HG03460 (cell line): Measurements from ENCODE around the gene MB21D2.
"Not testable (repeated sequence)": the region's sequence is repeated elsewhere in the genome, so short reads cannot be mapped to it uniquely, and the experiment has no call there.

Experiments used
- ATAC-seq: cut with Tn5 transposase; IDR thresholded peaks from one replicate; pipeline ENCODE4 v1.9.1; 2021; ENCODE audit not compliant: unreplicated experiment

Gene MB21D2

GRCh38 chr3:192862408-192863090, 55.1 kb downstream of the MB21D2 start:
- ATAC-seq = no peak

DNA sequence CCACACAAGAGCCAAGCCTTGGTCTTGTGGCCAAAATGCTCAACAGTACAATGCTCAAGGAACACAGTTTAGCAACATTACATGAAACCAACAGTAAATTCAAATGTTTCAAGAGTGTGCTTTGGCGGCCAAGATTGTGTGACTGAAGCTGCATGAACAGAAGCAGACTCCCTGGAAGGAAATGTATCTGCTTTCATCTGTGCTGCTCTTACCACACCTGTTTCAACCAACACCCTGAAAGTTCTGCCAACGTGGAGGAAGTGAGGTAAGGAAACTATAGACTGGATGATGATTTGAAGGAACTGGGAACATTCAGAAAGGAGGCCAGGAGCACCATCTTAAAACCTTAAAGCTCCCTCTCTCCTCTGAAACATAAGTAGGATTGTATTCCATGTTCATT, 55.7 kb downstream of the MB21D2 start:
- no peak for ATAC-seq

GRCh38 chr3:192860454-192860853, 57.2 kb downstream of the MB21D2 start:
- no peak for ATAC-seq

DNA sequence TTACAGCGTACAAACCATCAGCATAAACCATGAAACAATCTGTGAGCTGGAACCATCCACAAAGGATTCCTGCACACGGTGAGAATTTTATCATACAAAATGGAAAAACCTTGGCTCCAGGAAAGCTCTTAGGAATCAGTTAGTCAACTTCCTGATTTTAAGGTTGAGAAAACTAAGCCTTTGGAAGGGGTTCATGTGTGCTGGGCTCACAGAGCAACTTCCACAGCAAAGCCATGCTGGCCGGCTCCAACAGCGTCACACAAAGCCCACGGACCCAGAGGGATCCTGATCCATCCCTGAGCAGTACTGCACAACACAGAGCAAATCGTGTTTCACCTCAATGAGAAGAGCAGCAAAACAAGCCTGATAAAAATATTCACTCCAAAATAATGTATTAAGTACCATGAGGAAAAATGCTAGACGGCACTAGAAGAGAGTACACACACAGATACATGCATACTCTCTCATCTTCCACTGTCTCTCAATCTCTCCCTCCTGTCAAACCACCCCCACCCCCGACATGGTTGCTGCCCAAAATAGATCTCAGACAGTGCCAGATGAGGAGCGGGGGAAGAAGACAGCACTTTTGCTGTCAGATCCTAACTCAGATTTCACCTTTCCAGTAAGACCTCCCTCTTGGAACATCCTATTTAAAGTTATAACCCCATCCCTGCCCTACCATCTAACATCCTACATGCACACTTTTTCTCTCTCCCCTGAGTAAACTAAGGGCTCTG, 58.6 kb downstream of the MB21D2 start:
- no peak for ATAC-seq

- ATAC-seq = no peak
These were observed 60.4 kb downstream of the MB21D2 start for GRCh38 chr3:192857260-192857661.

GRCh38 chr3:192855434-192855833, 62.2 kb downstream of the MB21D2 start:
- no peak for ATAC-seq

DNA sequence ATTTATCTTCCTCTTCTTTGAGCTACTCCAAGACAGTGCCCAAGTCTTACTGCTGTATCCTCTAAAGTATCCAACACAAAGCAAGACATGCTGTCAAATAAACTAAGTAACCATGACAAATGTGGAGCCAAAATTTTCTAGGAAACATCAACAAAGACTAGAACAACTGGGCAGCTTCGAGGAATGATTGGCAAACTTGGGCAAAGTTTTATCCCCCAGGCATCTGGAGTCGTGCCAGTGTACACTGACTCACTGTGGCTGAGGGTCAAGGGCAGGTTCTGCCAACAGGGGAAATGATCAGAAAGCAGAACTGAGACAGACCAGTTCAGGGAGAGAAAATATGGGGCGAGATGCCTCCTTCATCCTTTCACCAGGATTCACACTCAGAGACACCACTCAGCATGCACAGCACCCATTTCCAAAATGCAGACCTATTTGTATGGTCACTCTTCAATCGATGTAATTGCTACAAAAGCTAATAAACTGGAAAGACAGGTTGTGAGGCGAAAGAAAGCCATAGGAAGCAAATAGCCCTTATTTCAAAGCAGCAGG, 65.8 kb downstream of the MB21D2 start:
- peak; percentile 65 for ATAC-seq

DNA sequence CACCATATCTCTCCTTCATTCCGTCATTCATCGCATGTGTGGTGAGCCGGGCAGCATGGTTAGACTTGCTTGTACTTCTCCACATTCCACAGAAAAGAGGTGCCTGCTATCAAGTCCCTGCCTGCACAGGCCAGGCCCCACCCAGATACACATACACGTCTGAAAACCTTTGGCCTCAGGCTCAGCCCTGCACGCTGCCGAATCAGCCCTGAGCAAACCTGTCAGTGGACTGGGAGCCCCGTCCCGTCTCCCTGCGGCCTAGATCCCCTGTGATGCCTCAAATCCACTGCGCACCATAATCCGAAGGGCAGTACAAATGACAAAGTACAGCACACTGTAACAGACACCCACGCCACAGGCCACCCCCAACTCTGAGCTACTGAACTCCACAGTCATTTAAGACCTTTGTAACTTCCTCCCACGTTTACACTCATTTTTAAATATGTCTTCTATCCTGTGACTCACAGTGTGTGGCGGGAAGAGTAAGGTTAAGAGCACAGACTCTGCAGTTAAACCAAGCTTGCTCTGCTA, 67.1 kb downstream of the MB21D2 start:
- no peak for ATAC-seq

- ATAC-seq = not testable (repeated sequence)
These were observed 67.8 kb downstream of the MB21D2 start for GRCh38 chr3:192849821-192850220.

DNA sequence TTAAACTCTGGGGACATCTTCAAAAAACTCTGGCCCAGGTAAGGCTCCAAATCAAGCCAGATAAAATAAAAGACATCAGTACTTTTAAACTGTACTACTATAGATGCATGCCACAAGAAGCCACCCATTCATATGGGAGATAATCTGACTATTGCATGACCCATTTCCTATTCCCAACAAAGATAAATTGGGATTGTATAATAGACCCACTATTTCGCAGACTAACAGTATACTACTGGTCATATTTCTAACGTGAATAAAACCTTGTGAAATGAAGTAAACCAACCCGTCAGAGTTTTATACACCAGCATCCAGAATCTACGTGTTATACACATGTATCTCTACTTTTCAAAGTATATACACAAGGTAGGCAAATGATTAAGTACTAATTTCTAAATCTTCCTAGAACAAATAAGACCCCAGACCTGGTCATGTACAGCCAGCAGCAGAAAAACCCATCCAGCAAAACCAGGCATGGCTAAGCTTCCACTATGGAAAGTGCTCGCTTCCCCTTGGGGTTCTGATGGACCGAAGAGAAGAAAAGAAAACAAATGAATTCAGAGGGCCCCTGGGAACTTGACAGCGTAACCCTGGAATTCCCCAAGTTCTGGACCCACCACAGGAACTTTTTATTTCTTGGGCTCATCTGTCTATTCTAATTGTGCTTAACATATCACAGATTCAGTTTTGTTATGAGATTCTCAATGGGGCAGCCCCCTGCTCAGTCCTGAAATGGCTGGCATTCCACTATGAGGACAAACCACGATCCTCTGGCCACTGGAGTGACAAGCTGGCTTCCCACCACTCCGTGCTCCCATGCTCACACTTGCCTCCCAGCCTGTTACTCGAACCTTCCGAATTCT, 69.1 kb downstream of the MB21D2 start:
- no peak for ATAC-seq

DNA sequence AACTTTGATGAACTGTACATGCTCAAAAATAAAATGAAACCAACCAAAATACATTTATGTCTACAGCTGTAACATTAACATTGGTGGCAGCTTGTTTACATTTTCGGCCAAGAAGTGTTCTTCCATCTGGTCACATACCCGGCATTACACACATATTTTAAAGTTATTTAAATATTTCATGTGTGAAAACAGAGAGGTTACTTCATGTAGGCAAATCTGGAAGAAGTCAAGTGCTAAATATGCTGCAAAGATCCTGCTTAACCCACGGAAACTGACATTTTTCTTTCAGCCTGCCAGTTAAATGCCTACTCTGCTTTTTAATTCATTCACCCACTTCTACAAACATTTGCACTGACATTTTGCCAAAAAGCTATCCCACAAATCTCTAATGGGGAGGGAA, 69.7 kb downstream of the MB21D2 start:
- ATAC-seq = no peak

DNA sequence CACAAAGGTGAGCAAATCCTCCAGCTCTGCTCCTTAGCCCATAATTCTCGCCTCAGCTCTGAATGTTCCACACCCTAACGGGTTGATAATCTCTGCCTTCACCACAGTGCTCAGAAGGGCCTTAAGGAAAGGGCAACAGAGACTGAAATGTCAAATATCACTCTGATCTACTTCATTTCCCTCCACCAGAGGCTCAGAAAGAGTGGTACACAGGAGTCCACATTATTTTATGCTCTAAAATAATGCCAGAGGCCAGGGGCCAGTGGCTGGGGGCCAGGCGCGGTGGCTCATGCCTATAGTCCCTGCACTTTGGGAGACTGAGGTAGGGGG, 72.2 kb downstream of the MB21D2 start:
- no peak for ATAC-seq

DNA sequence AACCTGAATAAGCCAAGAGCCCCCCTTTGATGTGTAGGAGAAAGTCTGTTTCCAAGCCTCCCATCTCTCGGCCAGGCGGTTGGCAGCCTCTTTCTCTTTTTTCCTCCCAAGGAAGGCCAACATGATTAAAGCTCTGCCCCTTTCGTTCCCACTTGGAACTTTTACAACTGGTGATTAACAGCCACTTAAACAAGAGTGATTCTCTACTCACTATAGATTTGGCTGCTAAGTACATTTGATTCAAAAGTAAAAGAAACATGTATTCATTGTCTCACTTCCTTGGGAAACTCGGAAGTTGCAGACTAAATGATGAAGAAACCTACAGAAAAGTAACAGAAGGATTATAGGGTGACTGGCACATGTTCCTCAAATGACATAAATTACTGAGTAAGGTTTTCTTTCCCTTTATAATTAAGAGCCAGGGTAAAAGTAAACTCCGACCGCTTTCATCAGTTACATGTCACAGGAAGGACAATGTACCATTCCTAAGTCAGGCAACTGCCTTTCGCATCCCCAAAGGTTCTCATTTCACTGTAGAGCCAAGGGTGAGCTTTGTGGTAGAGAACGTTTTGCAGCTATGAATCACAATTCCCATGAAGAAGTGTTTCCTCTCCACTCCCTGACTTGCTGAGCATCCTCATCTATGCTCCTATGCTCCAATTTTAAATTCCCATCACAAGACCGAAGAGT, 72.7 kb downstream of the MB21D2 start:
- no peak for ATAC-seq

DNA sequence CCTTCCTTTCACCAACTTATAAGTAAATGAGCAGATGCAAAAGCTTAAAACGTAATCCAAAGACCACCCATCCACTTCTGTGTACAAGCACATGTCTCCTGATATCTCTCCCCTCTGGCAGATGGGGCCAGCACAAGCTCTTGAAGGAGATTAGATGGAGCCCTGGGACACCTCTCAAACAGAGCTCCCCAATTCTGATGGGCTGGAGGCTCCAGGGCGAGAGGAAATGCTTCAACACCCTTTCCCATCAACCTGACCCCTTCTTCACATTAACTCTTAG, 73.2 kb downstream of the MB21D2 start:
- ATAC-seq = no peak

DNA sequence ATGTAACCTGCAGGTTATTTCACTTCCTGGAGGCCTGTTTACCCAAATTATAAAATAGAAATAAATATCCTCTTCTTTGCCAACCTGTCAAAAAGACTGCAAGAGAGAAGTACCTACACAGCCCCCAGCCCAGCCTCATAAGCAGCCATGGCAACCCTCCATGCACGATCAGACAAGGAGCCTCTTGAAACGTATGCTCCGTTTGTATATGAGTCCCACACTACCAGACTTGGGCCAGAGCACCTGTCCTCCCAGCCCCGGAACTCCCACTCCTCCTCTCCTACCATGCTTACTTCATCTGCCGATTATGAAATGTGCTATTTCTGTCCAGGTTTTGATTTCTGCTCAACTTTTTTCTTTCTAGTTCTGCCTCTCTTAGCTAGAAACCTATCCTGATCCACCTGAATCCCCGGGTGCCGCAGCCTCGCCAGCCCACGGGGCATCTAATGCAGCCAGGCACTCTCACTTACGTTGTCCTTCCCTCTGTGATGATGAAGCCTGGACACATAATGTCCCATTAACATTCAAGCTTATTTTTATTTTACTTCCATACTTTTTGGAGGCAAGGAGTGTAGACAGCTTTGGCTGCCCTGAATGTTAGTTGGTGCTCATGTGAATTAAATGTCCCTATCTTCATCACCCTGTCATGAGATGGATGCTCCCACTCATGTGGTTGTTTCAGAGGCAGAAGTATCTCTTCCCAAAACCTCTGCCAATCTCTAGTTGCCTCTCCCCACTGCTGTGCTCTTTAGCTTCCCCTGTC, 73.8 kb downstream of the MB21D2 start:
- ATAC-seq = no peak

DNA sequence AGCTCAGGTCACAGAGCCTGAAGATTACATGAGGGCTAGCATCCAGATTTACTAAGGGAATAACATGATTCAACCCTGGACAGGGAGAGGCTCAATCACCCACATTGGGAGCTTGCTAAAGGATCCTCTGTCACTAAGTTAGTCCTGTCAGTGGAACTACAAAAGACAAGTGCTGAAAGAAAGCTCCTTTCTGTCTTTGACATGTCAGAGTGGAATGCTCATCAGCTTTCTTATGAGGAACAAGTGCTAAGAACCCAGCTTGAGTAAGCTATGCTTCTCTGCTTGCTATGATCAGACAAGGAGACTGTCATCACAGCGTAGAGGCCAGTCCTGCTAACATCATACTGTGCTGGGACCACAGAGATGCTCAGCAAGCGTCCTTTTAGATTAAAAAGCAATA, 74.5 kb downstream of the MB21D2 start:
- no peak for ATAC-seq

- no peak for ATAC-seq
These were observed 74.9 kb downstream of the MB21D2 start for GRCh38 chr3:192842711-192843110.

DNA sequence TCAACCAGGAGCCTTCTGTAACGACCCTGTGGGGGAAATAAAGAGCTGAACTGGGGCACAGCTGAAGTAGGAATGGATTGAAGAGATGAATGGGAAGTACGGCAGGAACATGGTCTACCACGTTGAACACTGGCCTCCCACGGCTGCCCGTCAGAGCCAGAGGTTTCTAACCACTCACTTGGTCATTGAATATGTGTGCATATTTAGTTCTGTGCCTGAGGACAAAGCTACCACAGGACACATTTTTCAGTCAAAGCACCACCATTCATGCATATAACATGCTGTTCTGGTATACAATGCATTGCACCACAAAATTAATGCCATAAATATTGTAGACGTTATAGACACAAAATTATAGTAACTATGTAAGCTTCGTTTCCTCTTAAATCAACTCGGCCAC, 75.5 kb downstream of the MB21D2 start:
- no peak for ATAC-seq

GRCh38 chr3:192841428-192841827, 76.2 kb downstream of the MB21D2 start:
- no peak for ATAC-seq

DNA sequence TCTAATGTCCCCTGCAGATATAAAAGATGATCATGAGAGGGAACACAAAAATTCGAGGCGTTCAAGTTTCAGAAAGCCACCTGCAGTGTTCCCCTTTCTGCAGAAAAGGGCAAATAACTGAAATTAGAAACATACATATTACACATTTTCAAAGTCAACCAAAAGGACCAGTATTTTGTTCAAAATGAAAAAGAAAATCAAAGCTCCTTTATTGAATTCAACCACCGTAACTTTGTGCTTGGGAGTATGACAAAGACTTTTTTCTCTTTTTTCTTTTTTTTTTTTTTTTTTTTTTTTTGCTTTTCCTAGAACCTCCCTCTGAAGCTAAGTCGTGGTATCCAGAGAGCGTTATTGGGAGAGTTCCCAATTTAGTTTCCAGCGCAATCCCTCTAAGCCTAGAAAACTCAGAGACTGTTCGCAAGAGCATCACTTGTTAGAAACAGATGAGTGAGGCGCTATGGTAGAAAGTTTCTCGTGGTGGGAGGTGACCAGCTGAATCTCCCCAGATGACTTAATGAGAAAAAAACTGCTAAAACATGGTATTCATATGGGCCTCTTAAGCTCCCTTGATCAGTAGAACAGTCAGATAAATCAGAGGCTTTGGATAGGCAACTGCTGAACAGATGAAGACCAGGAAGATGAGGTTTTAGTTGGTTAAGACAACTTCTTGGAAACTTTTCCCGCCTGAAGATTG, 77.4 kb downstream of the MB21D2 start:
- no peak for ATAC-seq
